IMR-90 (cell line): ENCODE data around the gene CDC42EP3. TPM values are rescaled to one million over a fixed set of nuclear protein-coding genes. Genes with fewer than 3 reads are reported as not detected.

Experiments used
- ATAC-seq: fragments of 200-7000 bp; cut with Tn5 transposase; 2 replicates; pipeline ENCODE4 v1.9.1; 2020; ENCODE audit warnings: low read depth, mild to moderate bottlenecking, moderate library complexity
- BruUV-seq: library from RNA; stranded (reverse); fragments of 400-500 nt; replicated peaks from 2 replicates; lab custom pipeline; 2021; lab: Mats Ljungman, UMichigan
- CTCF ChIA-PET: fragments of 300-600 bp; formaldehyde crosslinking; extraction: SDS; loops from one replicate; lab custom pipeline; 2021; ENCODE audit warnings: antibody characterized with exemption; lab: Yijun Ruan, JAX
- POLR2A ChIA-PET: fragments of 300-600 bp; sonication (Branson Sonifier 250); formaldehyde crosslinking; loops from one replicate; lab custom pipeline; 2022; ENCODE audit warnings: antibody characterized with exemption; ENCODE audit not compliant: unreplicated experiment; lab: Charles Lee
- DNase-seq: peaks from one replicate; pipeline ENCODE4 v3.0.0; 2013
- H2AFZ ChIP-seq: replicated peaks from 2 replicates; pipeline ENCODE3; 2013; ENCODE audit warnings: low read length, mild to moderate bottlenecking; ENCODE audit not compliant: poor library complexity
- H2AK5ac ChIP-seq: 2 replicates; pipeline ENCODE4 v1.6.1; 2013; ENCODE audit warnings: low read depth, low read length, inconsistent platforms
- H2AK9ac ChIP-seq: replicated peaks from 2 replicates; pipeline ENCODE3; 2013; ENCODE audit warnings: mild to moderate bottlenecking, low read depth, low read length, moderate library complexity; ENCODE audit not compliant: poor library complexity
- H2BK120ac ChIP-seq: 2 replicates; pipeline ENCODE4 v1.6.1; 2013; ENCODE audit warnings: low read depth, low read length, inconsistent platforms
- H2BK15ac ChIP-seq: 3 replicates; pipeline ENCODE4 v1.6.1; 2013; ENCODE audit warnings: low read depth, low read length, inconsistent platforms
- H2BK20ac ChIP-seq: 2 replicates; pipeline ENCODE4 v1.6.1; 2013; ENCODE audit warnings: low read depth, mild to moderate bottlenecking, inconsistent platforms, low read length, moderate library complexity
- H2BK5ac ChIP-seq: 2 replicates; pipeline ENCODE4 v1.6.1; 2013; ENCODE audit warnings: mild to moderate bottlenecking, low read depth, low read length, inconsistent platforms; ENCODE audit not compliant: poor library complexity, severe bottlenecking
- H3K14ac ChIP-seq: replicated peaks from 2 replicates; pipeline ENCODE4 v1.6.1; 2013; ENCODE audit warnings: low read depth, low read length, inconsistent platforms
- H3K18ac ChIP-seq: 2 replicates; pipeline ENCODE4 v1.6.1; 2013; ENCODE audit warnings: low read depth, low read length, control low read depth
- H3K23ac ChIP-seq: 2 replicates; pipeline ENCODE4 v1.6.1; 2013; ENCODE audit warnings: low read depth, low read length, inconsistent platforms
- H3K27ac ChIP-seq: 2 replicates; pipeline ENCODE4 v1.5.1; 2013; ENCODE audit warnings: mild to moderate bottlenecking, control low read depth, low read length; ENCODE audit not compliant: insufficient read depth
- H3K27me3 ChIP-seq: 2 replicates; pipeline ENCODE4 v1.6.1; 2013; ENCODE audit warnings: low read length; ENCODE audit not compliant: control insufficient read depth, insufficient read depth
- H3K36me3 ChIP-seq: 2 replicates; pipeline ENCODE4 v1.6.1; 2013; ENCODE audit warnings: low read length, mixed read lengths; ENCODE audit not compliant: control insufficient read depth, insufficient read depth
- H3K4ac ChIP-seq: 2 replicates; pipeline ENCODE4 v1.6.1; 2013; ENCODE audit warnings: low read depth, low read length, inconsistent platforms
- H3K4me1 ChIP-seq: 2 replicates; pipeline ENCODE4 v1.6.1; 2013; ENCODE audit warnings: low read length, mixed read lengths; ENCODE audit not compliant: control insufficient read depth, insufficient read depth
- H3K4me2 ChIP-seq: 2 replicates; pipeline ENCODE4 v1.6.1; 2013; ENCODE audit warnings: low read depth, mild to moderate bottlenecking, control low read depth, low read length, moderate library complexity
- H3K4me3 ChIP-seq: 2 replicates; pipeline ENCODE4 v1.5.1; 2013; ENCODE audit warnings: low read depth, mild to moderate bottlenecking, control low read depth, low read length, moderate library complexity; ENCODE audit not compliant: insufficient read depth
- H3K56ac ChIP-seq: 2 replicates; pipeline ENCODE4 v1.6.1; 2013; ENCODE audit warnings: low read length, inconsistent platforms; ENCODE audit not compliant: insufficient read depth; ENCODE audit errors: extremely low read depth
- H3K79me1 ChIP-seq, 2 experiments: 2 replicates each; pipeline ENCODE4 v1.6.1; 2013; ENCODE audit warnings: low read length in 2 of 2, inconsistent platforms in 1 of 2, low read depth in 1 of 2
- H3K9ac ChIP-seq: 2 replicates; pipeline ENCODE4 v1.6.1; 2013; ENCODE audit warnings: low read depth, low read length, control low read depth
- H3K9me1 ChIP-seq: 2 replicates; pipeline ENCODE4 v1.6.1; 2013; ENCODE audit warnings: low read length, inconsistent platforms; ENCODE audit not compliant: insufficient read depth
- H3K9me3 ChIP-seq: 2 replicates; pipeline ENCODE4 v1.6.1; 2013; ENCODE audit warnings: low read length; ENCODE audit not compliant: control insufficient read depth, insufficient read depth
- H4K20me1 ChIP-seq: 2 replicates; pipeline ENCODE4 v1.6.1; 2013; ENCODE audit warnings: low read length, inconsistent platforms; ENCODE audit not compliant: insufficient read depth
- H4K5ac ChIP-seq: 2 replicates; pipeline ENCODE4 v1.6.1; 2013; ENCODE audit warnings: mild to moderate bottlenecking, low read depth, low read length, control low read depth
- H4K8ac ChIP-seq, 2 experiments: 2 replicates each; pipeline ENCODE4 v1.6.1; 2013; ENCODE audit warnings: low read depth in 2 of 2, low read length in 2 of 2, control low read depth in 1 of 2, inconsistent platforms in 1 of 2
- H4K91ac ChIP-seq: 2 replicates; pipeline ENCODE4 v1.6.1; 2013; ENCODE audit warnings: low read depth, low read length, inconsistent platforms; ENCODE audit not compliant: insufficient read depth
- CHD1 ChIP-seq: IDR thresholded peaks from 2 replicates; pipeline ENCODE4 v1.6.1; 2012; ENCODE audit warnings: low read depth, low read length, improper control_type of control experiment
- WGBS, 2 experiments: methylation state at CpG; one replicate each; pipeline versions ENCODE4 v1.1.5 to v1.1.7; 2013; ENCODE audit warnings: missing lambda C conversion rate in 2 of 2; ENCODE audit not compliant: insufficient read length in 1 of 2; ENCODE audit errors: extremely low coverage in 2 of 2; 5-methylcytosine and 5-hydroxymethylcytosine counted together
- dilution Hi-C: fragments of 300-500 bp; cut with HindIII; formaldehyde crosslinking; loops from one replicate; pipeline ENCODE4 v1.14.3; 2018; ENCODE audit warnings: low sequenced_read_pairs; ENCODE audit not compliant: unreplicated experiment
- in situ Hi-C: fragments of 300-500 bp; cut with MboI; formaldehyde crosslinking; loops from 3 replicates; pipeline ENCODE4 v1.14.3; 2019; ENCODE audit warnings: low sequenced_read_pairs, inconsistent platforms, mixed read lengths
- intact Hi-C: fragments of 100-400 bp; cut with micrococcal nuclease; formaldehyde crosslinking; loops from 2 replicates; pipeline ENCODE4 v1.10.0; 2022
- polyA plus RNA-seq, 3 experiments: library from polyadenylated mRNA; depleted of rRNA; stranded (reverse); fragments of >200 nt; gene quantifications; 2 replicates each; pipeline ENCODE4 v1.2.3, GENCODE V29; 2012; ENCODE audit warnings: low replicate concordance in 1 of 3
- total RNA-seq: library from RNA; depleted of rRNA; stranded (reverse); fragments of >200 nt; gene quantifications from 2 replicates; pipeline ENCODE4 v1.2.3, GENCODE V29; 2012
- TF ChIP-seq, protein P1 (sequence below): fragments of 150-350 bp; IDR thresholded peaks from 2 replicates; pipeline ENCODE4 v1.6.1; 2016; ENCODE audit warnings: low read depth, mild to moderate bottlenecking, low read length, moderate library complexity, borderline replicate concordance
- TF ChIP-seq, protein P2 (sequence below): conservative IDR thresholded peaks from 2 replicates; pipeline ENCODE4 v1.5.1; 2012; ENCODE audit warnings: mild to moderate bottlenecking, low read depth, low read length, improper control_type of control experiment

The CDC42EP3 gene
- total and polyA plus RNA-seq, 2 of the 4 experiments (the other 2 are of a cell fraction), result 167 to 193 TPM

DNA sequence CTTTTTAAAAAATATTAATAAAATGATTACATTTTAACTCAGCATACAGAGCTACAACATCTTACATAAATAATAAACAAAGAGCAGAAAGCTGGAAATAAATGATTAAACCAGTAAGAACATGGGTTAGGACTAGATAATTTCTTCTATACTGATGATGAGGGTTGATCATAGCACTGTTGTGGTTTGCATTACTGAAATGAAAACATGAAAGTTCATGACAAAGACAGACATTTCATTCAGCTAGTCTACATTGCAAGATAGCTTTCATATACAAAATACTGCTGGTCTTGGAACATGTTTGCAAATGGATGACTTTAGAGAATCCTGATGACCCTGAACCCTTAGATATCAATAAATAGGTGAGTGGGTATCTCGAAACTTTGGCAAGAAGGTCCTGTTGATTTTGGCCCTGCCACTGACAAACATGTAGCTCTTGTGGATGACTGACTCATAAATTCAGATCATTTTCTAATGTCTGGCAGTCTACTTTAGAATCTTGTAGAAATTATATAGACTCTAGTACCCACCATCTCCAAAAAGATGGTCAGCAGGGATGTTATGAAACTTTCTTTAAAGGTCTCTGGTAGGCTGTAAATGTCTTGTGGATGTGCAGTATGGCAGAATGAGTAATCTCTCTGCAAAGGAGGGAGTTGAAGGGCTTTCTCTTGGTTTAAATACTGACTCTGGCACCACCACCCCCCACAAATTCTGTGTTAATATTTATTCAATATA, 15.5 kb upstream of the CDC42EP3 start:
- Histone ChIP-seq H3K4me1 (peaks cover 17% of the 10 kb centered on the region), H3K18ac (peak overlapping the region; percentile 83; the same call in 1 of the 2 replicates), H2BK15ac (peak overlapping the region; percentile 100; the same call in 2 of the 3 replicates), H2AK9ac (no peak overlapping the region), H2BK120ac (peak overlapping the region; percentile 99; the same call in 1 of the 2 replicates), H3K23ac (peak overlapping the region; percentile 81), H4K8ac (peak overlapping the region in 1 of 2 experiments; percentile 60; a peak in 2 of 4 replicates), H2BK20ac (peak overlapping the region; percentile 91), H3K14ac (peak overlapping the region; percentile 75; the same call in 1 of the 2 replicates), H2AFZ (no peak overlapping the region), H3K27ac (no peak overlapping the region), H4K20me1 (no peaks in the 10 kb centered on the region), H3K79me1 (peaks cover 7 to 17% of the 10 kb centered on the region in 2 experiments; a peak in 3 of 4 replicates), H3K36me3 (no peaks in the 10 kb centered on the region), H2BK5ac (peak overlapping the region; percentile 99), H2AK5ac (peak overlapping the region; percentile 64; the same call in 1 of the 2 replicates), H3K4me2 (no peak overlapping the region), H4K91ac (peak overlapping the region; percentile 81), H3K27me3 (no peaks in the 10 kb centered on the region), H3K4ac (peak overlapping the region; percentile 73), H3K56ac (0 out of 2 replicates have a peak overlapping the region, but pooled peaks have one; percentile 22), H3K9me1 (peaks cover 14% of the 10 kb centered on the region), H4K5ac (no peak overlapping the region; the same call in 1 of the 2 replicates), H3K9me3 (no peaks in the 10 kb centered on the region), H3K9ac (no peak overlapping the region), H3K4me3 (no peak overlapping the region)
- no TSS peak for BruUV-seq
- in situ Hi-C loops (no loop called here), dilution Hi-C loops (no loop called here), intact Hi-C loops (no loop called here)
- ChIA-PET CTCF (no interaction called here), POLR2A (no interaction called here)
- DNase-seq, result no peak
- no peak for ATAC-seq
- TF ChIP-seq, protein P1, sequence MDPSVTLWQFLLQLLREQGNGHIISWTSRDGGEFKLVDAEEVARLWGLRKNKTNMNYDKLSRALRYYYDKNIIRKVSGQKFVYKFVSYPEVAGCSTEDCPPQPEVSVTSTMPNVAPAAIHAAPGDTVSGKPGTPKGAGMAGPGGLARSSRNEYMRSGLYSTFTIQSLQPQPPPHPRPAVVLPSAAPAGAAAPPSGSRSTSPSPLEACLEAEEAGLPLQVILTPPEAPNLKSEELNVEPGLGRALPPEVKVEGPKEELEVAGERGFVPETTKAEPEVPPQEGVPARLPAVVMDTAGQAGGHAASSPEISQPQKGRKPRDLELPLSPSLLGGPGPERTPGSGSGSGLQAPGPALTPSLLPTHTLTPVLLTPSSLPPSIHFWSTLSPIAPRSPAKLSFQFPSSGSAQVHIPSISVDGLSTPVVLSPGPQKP, result no peak
- TF ChIP-seq, protein P2, sequence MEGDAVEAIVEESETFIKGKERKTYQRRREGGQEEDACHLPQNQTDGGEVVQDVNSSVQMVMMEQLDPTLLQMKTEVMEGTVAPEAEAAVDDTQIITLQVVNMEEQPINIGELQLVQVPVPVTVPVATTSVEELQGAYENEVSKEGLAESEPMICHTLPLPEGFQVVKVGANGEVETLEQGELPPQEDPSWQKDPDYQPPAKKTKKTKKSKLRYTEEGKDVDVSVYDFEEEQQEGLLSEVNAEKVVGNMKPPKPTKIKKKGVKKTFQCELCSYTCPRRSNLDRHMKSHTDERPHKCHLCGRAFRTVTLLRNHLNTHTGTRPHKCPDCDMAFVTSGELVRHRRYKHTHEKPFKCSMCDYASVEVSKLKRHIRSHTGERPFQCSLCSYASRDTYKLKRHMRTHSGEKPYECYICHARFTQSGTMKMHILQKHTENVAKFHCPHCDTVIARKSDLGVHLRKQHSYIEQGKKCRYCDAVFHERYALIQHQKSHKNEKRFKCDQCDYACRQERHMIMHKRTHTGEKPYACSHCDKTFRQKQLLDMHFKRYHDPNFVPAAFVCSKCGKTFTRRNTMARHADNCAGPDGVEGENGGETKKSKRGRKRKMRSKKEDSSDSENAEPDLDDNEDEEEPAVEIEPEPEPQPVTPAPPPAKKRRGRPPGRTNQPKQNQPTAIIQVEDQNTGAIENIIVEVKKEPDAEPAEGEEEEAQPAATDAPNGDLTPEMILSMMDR, result no peak
- no peak for TF ChIP-seq CHD1
- WGBS, 2 experiments, result no CpG with 5 or more reads among the region's 1 CpG
